Right cardiac atrium (tissue), 5 donors: Measurements from ENCODE around the gene EHMT1. TPM values are rescaled to one million over a fixed set of nuclear protein-coding genes. Genes with fewer than 3 reads are reported as not detected.
A peak's percentile ranks its signal among the peaks of the same experiment; 100 is the strongest.

Experiments
- ATAC-seq, 2 donors: fragments of 200-7000 bp; cut with Tn5 transposase; one replicate each; pipeline versions ENCODE4 v1.8.0 to v1.9.1; 2020; ENCODE audit warnings: moderate library complexity in 2 of 2, mild to moderate bottlenecking in 1 of 2
- DNase-seq, 3 donors: peaks; one replicate each; pipeline ENCODE4 v3.0.0-alpha.2; 2020
- H3K27ac ChIP-seq: one replicate; pipeline ENCODE4 v1.5.1; 2013; ENCODE audit warnings: mild to moderate bottlenecking, low read length, control low read depth, moderate library complexity
- H3K27me3 ChIP-seq: one replicate; pipeline ENCODE4 v1.6.1; 2013; ENCODE audit not compliant: control insufficient read depth, insufficient read depth
- H3K4me1 ChIP-seq: one replicate; pipeline ENCODE4 v1.6.1; 2013; ENCODE audit warnings: low read length; ENCODE audit not compliant: control insufficient read depth, insufficient read depth
- H3K4me3 ChIP-seq: one replicate; pipeline ENCODE4 v1.5.1; 2013; ENCODE audit warnings: low read length, control low read depth
- H3K9me3 ChIP-seq: one replicate; pipeline ENCODE4 v1.6.1; 2013; ENCODE audit warnings: low read length; ENCODE audit not compliant: control insufficient read depth
- WGBS: extraction: QIAGEN DNeasy Blood & Tissue Kit; methylation state at CpG from one replicate; pipeline ENCODE4 v1.1.7; 2013; 5-methylcytosine and 5-hydroxymethylcytosine counted together
- intact Hi-C, 4 donors: fragments of 100-400 bp; cut with DNase I; formaldehyde crosslinking; loops; one replicate each; pipeline versions ENCODE4 v1.11.0 to v1.14.0; 2022 to 2023
- polyA plus RNA-seq: library from polyadenylated mRNA; stranded (reverse); fragments of 200-250 nt; gene quantifications from one replicate; pipeline ENCODE4 v1.2.3, GENCODE V29; 2013
- total RNA-seq, 4 donors: library from RNA; stranded (reverse); fragmentation: NEBNext Ultra II Directional; extraction: Animal tissue kit (Norgen Biotek cat#: 25700); gene quantifications; one replicate each; pipeline ENCODE4 v1.2.1, GENCODE V29; 2021
- donor health status: healthy with polysubstance abuse.
- donor health status: DM: no; HTN: yes; CAD: no.
- donor health status: DM: no; HTN: no; CAD: no.
- donor health status: DM: no; HTN: yes; CAD: no; lungs with severe emphysema.
- donor health status: DM: yes; HTN: yes; CAD: no.

EHMT1 gene
- total and polyA plus RNA-seq, 5 donors = 23.3 to 38.6 (median 36.0) TPM

DNA sequence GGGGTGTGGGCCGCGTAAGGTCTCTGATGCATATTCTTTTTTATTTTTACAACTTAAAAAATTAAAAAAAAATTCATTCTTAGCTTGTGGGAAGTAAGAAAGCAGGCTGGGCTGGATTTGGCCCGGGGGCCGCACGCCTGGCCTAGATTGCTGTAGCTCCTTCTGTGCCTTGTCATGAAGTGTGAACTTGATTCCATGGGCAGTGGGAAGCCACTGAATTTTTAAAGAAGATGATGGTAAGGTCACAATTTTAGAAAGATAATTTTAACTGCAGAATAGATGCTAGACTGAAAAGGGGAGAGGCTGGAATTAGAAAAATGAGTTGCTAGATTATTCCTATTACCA lies 56.1 kb downstream of the EHMT1 start:
- intact Hi-C loops = no loop called here
- H3K27ac ChIP-seq = no peak overlapping the region
- no peak overlapping the region for H3K4me3 ChIP-seq
- H3K27me3 ChIP-seq = no peaks in the 10 kb centered on the region
- 54% methylated on average over 5 of the region's 5 CpGs for WGBS
- peaks cover 11% of the 10 kb centered on the region for H3K4me1 ChIP-seq
- ATAC-seq (no peak), DNase-seq (peak in 1 of 3 donors; percentile 46)
- H3K9me3 ChIP-seq = no peaks in the 10 kb centered on the region

DNA sequence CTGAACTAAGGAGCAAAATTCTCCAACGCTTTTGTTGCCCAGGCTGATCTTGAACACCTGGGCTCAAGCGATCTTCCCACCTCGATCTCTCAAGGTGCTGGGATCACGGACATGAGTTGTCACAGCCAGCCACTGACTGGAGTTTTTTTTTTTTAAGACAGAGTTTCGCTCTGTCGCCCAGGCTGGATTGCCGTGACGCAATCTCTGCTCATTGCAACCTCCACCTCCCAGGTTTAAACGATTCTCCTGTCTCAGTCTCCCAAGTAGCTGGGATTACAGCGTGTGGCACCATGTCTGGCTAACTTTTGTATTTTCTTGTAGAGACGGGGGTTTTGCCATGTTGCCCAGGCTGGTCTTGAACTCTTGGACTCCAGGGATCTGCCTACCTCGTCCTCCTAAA lies 58.2 kb downstream of the EHMT1 start:
- H3K27me3 ChIP-seq = no peaks in the 10 kb centered on the region
- no peaks in the 10 kb centered on the region for H3K9me3 ChIP-seq
- WGBS = 94% methylated on average over 12 of the region's 12 CpGs
- ATAC-seq = no peak
- H3K4me1 ChIP-seq = peaks cover 11% of the 10 kb centered on the region
- intact Hi-C loops = no loop called here
- H3K4me3 ChIP-seq = no peak overlapping the region
- no peak for DNase-seq
- H3K27ac ChIP-seq = no peak overlapping the region

DNA sequence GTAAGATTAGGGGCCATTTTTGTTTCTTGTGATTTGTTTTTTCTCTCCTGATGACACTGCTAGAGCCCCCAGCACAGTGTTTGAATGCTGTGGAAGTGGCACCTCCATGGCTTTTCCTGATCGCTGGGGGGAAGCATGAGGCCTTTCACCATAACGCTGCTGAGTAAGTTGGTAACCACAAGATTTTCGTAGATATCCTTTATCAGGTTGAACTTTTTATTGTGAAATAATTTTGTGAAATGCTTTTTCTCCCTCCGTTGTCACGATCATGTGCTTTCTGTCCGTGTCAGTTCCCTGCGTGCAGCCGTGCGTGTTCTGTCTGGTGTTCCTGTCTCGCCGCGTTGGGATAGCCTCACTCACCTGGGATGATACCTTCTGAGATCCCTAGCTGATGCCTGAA lies 59.4 kb downstream of the EHMT1 start:
- DNase-seq = no peak
- Histone ChIP-seq H3K4me3 (no peak overlapping the region), H3K9me3 (no peaks in the 10 kb centered on the region), H3K27ac (no peak overlapping the region), H3K4me1 (peaks cover 13% of the 10 kb centered on the region), H3K27me3 (no peaks in the 10 kb centered on the region)
- ATAC-seq = no peak
- 88% methylated on average over 12 of the region's 12 CpGs for WGBS
- intact Hi-C loops = no loop called here

DNA sequence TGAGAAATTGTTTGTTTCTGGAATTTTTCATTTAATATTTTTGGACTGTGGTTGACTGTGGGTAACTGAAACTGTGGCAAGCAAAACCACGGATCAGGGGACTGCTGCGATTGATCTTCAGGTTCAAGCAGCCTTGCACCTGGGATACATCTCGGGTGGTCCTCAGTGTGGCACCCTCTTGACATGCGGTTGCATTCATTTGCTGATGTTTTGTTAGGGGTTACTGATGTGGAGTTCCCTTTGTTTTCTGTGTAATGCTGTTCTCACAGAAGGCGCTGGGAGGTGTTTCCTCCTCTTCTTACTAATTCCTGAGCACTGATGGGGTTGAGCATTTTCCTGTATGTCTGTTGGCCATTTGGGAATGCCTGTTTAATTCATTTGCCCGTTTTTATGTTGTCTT lies 60.4 kb downstream of the EHMT1 start:
- H3K27ac ChIP-seq = no peak overlapping the region
- no peaks in the 10 kb centered on the region for H3K27me3 ChIP-seq
- H3K4me3 ChIP-seq = no peak overlapping the region
- intact Hi-C loops = no loop called here
- WGBS = 67% methylated on average over 6 of the region's 6 CpGs
- ATAC-seq (no peak), DNase-seq (no peak)
- H3K4me1 ChIP-seq = peaks cover 11% of the 10 kb centered on the region
- no peaks in the 10 kb centered on the region for H3K9me3 ChIP-seq

DNA sequence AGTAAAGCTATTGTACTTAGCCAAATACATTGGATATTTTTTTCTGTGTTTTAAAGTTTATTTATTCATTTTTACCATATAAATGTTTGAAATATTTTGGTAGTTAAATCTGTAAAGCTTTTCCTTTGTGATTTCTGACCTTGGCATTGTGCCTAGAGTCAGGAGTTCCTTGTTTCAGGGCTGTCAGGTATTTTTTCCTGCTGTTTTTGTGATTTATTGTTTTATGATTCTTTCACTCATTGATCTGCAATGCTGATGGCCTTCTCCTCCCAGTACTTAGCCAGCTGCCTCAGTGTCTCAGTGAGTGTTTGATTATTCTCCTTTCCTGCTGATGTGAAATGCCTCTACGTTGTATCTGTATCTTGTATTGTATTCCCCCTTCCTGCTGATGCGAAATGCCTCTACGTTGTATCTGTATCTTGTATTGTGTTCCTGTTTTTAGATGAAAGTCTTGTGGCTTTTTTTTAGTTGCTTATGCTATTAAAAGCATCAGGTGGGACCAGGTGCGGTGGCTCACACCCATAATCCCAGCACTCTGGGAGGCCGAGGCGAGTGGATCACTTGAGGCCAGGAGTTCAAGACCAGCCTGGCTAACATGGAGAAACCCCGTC lies 61.0 kb downstream of the EHMT1 start:
- intact Hi-C loops = no loop called here
- Histone ChIP-seq H3K27ac (no peak overlapping the region), H3K9me3 (no peaks in the 10 kb centered on the region), H3K4me1 (peaks cover 9% of the 10 kb centered on the region), H3K27me3 (no peaks in the 10 kb centered on the region), H3K4me3 (no peak overlapping the region)
- DNase-seq (no peak), ATAC-seq (no peak)
- WGBS = 81% methylated on average over 7 of the region's 7 CpGs

DNA sequence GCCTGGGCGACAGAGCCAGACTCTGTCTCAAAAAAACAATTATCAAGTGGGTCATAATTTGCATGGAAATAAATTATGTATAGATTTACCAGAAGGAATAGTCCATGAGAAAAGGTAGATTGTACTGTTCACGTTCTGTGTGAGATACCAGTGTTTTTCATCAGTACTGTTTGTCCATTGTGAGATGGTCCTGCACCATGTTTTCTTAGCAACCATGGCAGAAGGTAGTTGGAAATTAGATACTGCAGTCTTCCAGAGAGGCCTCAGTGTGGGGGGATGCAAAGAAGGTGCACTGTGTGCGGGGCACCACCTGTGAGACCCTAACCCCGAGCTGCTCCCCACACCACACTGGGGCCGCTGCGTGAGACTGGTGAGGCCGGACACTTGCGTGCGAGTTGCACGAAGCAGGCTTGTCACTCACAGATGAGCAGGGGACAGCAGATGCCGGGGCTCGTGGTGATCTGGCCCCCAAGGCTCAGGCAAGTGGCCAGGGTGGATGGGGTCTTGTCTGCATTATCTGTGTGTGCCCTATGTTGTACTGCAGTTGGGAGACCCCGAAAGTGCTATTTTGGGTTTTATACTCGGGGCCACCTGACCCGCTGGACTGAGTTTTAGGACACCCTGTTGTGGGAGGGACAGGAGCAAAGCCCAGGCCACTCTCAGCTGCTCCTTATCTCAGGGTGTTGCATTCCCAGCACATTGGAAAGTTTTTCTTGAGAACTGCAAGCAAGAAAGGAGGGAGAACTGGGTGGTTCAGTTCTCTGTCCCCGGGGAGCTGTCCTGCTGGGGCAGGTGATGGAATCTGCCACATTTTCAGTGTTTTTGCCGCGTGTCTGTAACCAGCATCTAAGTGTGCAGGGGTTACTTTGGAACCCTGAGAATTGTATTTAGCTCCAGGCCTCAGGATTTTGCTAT lies 61.9 kb downstream of the EHMT1 start:
- DNase-seq = no peak
- ATAC-seq = peak; percentile 40 to 64
- no peaks in the 10 kb centered on the region for H3K9me3 ChIP-seq
- no peak overlapping the region for H3K4me3 ChIP-seq
- WGBS = 77% methylated on average over 18 of the region's 18 CpGs
- H3K27me3 ChIP-seq = no peaks in the 10 kb centered on the region
- intact Hi-C loops = no loop called here
- no peak overlapping the region for H3K27ac ChIP-seq
- peaks cover 9% of the 10 kb centered on the region for H3K4me1 ChIP-seq

DNA sequence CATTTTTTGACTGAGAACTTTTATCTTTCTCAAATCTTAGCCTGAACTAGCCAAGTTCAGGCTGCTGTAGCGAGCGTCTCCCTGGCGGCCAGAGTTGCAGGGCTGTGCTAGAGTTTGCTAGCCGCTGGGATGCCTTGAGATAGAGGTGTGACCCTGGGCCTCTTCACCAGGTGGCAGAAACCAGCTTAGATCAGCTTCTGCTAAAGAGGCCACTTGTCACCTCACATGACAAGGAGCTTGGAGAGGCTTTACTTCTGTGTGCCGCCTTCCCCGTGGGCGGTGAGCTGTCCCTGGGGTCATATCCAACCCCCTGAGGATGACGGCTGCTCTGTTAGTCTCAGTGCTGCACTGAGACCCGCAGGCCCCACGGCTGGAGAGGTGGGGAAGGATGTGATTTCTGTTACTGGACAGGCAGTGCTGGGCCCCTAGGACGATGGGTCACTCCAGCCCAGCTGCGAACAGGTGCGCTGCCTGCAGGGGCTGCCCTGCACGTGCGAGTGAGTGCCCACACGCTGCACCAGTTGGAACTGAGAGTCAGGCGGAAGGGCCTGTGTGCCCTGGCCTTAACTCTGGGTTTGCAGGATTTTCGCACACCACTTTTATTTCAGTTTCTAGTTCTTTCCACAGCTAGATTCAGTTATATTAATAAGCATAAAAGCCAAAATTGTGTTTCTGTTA lies 63.8 kb downstream of the EHMT1 start:
- intact Hi-C loops = no loop called here
- ATAC-seq = no peak
- no peak for DNase-seq
- peaks cover 9% of the 10 kb centered on the region for H3K4me1 ChIP-seq
- no peaks in the 10 kb centered on the region for H3K9me3 ChIP-seq
- WGBS = 72% methylated on average over 18 of the region's 18 CpGs
- H3K27ac ChIP-seq = no peak overlapping the region
- H3K4me3 ChIP-seq = no peak overlapping the region
- H3K27me3 ChIP-seq = no peaks in the 10 kb centered on the region

DNA sequence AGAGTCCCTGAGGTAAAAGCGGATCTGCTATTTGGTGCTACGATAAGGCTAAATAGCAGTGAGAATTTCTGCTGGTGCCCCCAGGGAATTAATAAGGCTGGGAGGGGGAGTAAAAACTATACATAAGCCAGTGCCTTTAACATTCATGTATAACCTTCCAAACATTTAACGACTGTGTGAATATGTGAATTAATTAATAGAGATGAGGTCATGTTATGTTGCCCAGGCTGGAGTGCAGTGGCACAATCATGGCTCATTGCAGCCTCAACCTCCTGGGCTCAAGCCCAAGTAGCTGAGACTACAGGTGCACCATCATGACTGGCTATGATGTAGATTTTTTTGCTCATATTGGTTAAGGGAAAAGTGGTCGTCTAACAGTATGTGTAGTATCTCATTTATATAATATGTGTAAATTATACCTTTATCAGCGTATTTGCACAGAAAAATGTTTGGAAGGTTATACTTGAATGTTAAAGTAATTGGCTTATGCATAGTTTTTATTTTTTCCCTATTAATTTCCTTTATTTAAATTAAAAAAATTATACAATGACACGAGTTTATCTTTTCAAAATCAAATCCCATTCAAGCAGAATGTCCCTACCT lies 64.6 kb downstream of the EHMT1 start:
- Histone ChIP-seq H3K4me3 (no peak overlapping the region), H3K27me3 (no peaks in the 10 kb centered on the region), H3K9me3 (no peaks in the 10 kb centered on the region), H3K4me1 (peaks cover 9% of the 10 kb centered on the region), H3K27ac (no peak overlapping the region)
- 80% methylated on average over 6 of the region's 6 CpGs for WGBS
- DNase-seq = no peak
- intact Hi-C loops = no loop called here
- ATAC-seq = no peak

DNA sequence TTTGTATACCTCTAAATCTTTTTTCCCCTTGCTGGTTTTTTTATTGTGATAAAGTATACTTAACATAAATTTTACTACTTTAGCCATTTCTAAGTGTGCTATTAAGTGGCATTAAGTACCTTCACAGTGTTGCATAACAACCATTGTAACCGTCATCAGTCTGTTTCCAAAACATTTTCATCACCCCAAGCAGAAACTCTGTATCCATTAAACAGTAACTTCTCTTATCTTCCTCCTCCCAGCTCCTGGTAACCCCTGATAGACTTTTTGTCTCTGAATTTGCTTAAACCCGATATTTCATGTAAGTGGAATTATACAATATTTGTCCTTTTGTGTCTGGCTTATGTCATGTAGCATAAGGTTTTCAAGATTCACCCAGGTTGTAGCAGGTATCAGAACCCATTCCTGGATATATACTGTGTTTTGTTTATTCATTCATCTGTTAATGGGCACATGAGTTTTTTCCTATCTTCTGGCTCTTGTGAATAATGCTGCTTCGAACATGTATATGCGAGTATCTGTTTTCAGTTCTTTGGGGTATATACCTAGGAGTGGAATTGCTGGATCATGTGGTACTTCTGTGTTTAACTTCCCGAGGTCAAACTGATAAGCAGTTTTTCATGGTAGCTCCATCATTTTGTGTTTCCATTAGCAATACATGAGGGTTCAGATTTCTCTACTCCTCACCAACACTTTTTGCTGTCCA lies 66.4 kb downstream of the EHMT1 start:
- no peak overlapping the region for H3K4me3 ChIP-seq

DNA sequence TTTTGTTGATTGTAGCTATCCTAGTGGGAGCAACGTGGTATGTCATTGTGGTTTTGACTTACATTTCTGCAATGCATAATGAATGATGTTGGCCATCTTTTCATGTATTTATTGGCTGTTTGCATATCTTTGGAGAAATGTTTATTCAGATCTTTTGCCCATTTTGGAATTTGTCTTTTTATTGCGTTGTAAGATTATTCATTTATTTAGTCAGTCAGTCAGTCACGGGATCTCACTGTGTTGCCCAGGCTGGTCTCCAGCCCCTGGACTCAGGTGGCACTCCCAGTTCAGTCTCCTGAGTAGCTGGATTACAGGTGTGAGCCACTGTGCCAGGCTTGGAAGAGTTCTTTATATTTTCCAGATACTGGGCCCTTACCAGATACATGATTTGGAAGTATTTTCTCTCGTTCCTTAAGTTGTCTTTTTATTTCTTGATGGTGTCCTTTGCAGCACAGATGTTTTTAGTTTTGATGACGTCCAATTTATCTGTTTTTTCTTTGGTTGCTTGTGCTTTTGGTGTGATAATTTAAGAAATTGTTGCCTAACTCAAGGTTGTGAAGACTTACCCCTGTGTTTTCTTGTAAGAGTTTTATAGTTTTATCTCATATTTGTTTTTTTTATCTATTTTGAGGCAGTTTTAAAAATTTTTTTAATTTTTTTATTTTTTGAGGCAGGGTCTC lies 67.1 kb downstream of the EHMT1 start:
- ATAC-seq = no peak

More for the DNA sequence above, 66.4 kb downstream of the EHMT1 start:
- intact Hi-C loops = no loop called here
- Histone ChIP-seq H3K27me3 (no peaks in the 10 kb centered on the region), H3K4me1 (peaks cover 12% of the 10 kb centered on the region), H3K9me3 (no peaks in the 10 kb centered on the region), H3K27ac (no peak overlapping the region)
- WGBS = 72% methylated on average over 5 of the region's 5 CpGs
- ATAC-seq (no peak), DNase-seq (no peak)

More for the DNA sequence above, 67.1 kb downstream of the EHMT1 start:
- no peak for DNase-seq
- intact Hi-C loops = no loop called here
- Histone ChIP-seq H3K4me1 (peaks cover 9% of the 10 kb centered on the region), H3K27me3 (no peaks in the 10 kb centered on the region), H3K9me3 (no peaks in the 10 kb centered on the region), H3K27ac (no peak overlapping the region), H3K4me3 (no peak overlapping the region)
- 72% methylated on average over 5 of the region's 5 CpGs for WGBS
